ENCODE results near the gene LRP1B. TPM values are rescaled to one million over a fixed set of nuclear protein-coding genes. Genes with fewer than 3 reads are reported as not detected.

The LRP1B gene
- total and polyA plus RNA-seq, 2 donors from 2014 or later, result 0.69 to 1.2 TPM

DNA sequence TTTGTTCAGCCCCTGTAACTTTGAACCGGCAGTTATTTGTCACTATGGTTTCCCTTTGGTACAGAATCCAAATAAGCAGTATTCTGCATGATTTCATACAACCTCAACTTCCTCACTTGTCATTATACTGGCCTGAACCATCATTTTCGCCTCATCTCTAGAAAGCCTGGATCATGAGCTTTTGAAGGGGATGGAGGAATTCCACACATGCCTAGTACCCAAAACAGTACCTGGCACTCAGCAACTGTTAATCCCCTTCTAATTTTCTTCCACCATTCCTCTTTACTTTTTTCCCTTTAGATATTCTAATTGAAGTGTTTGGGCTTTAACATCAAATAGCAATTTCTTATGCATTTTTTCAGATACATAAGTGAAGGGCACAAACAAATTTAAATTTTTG, 1776.3 kb downstream of the LRP1B start:
- H3K9ac ChIP-seq (ENCODE audit: low read length in 3 of 3), result no peak overlapping the region
- TF ChIP-seq, protein P1, sequence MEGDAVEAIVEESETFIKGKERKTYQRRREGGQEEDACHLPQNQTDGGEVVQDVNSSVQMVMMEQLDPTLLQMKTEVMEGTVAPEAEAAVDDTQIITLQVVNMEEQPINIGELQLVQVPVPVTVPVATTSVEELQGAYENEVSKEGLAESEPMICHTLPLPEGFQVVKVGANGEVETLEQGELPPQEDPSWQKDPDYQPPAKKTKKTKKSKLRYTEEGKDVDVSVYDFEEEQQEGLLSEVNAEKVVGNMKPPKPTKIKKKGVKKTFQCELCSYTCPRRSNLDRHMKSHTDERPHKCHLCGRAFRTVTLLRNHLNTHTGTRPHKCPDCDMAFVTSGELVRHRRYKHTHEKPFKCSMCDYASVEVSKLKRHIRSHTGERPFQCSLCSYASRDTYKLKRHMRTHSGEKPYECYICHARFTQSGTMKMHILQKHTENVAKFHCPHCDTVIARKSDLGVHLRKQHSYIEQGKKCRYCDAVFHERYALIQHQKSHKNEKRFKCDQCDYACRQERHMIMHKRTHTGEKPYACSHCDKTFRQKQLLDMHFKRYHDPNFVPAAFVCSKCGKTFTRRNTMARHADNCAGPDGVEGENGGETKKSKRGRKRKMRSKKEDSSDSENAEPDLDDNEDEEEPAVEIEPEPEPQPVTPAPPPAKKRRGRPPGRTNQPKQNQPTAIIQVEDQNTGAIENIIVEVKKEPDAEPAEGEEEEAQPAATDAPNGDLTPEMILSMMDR (IDR thresholded peaks at IDR 0.05; ENCODE audit: borderline replicate concordance, extremely low read depth, insufficient read depth), result no peak
- no peak for DNase-seq
- H3K36me3 ChIP-seq (ENCODE audit: control insufficient read depth in 2 of 3, insufficient read depth in 3 of 3, low read length in 3 of 3), result no peaks in the 10 kb centered on the region
- H3K27ac ChIP-seq (ENCODE audit: low read depth in 2 of 2, low read length in 2 of 2), result no peak overlapping the region
- no peak for FAIRE-seq
- intact Hi-C loops (cut with DNase I), result no loop called here
- no peak overlapping the region for H3K4me3 ChIP-seq (ENCODE audit: low read length in 3 of 3)
- peaks cover 0 to 1% (median 0%) of the 10 kb centered on the region in 3 donors for H3K9me3 ChIP-seq (ENCODE audit: control insufficient read depth in 2 of 3, insufficient read depth in 1 of 3, low read length in 3 of 3)
- H3K27me3 ChIP-seq (ENCODE audit: control insufficient read depth, insufficient read depth, low read length), result no peaks in the 10 kb centered on the region
- no peaks in the 10 kb centered on the region for H3K4me1 ChIP-seq (ENCODE audit: control insufficient read depth in 2 of 3, insufficient read depth in 2 of 3, low read depth in 1 of 3, low read length in 3 of 3)

DNA sequence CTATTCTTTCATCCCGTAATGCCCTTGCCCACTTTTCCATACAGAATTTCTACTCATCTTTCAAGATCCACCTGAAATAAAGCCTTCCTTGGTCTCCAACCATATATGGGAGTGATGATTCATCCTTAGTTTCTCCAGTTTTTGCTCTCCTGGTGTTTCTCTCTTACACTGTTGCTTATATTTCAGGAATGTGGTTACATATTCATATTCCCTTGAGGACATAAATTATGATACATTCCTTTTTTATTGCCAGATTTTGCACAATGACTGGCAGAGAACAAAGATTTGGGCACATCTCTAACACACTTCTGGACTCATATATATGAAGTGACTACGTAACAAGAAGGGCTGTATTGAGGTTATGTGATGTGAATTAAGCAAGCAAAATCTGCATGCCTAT, 1777.3 kb downstream of the LRP1B start:
- TF ChIP-seq, protein P1 (IDR thresholded peaks at IDR 0.05; ENCODE audit: borderline replicate concordance, extremely low read depth, insufficient read depth), result no peak

DNA sequence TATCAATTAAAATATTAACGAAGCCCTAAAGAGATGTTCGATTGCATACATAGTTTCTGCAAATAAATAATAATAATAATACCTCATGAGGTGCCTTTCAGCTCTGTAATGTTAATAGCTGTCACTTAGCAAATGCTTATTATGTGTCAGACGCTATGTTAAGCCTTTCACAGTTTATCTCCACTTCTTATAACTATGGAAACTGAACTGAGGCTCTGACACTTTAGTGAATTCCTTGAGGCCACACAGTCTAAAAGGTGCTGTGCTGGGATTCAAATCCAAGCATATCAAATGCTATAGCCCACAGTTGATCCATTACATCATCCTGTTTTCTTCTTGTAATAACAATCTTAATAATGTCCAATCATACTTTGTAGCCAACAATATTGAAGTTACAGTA, 1779.1 kb downstream of the LRP1B start:
- Histone ChIP-seq H3K9ac (ENCODE audit: low read length in 3 of 3) (no peak overlapping the region), H3K4me1 (ENCODE audit: control insufficient read depth in 2 of 3, insufficient read depth in 2 of 3, low read depth in 1 of 3, low read length in 3 of 3) (no peaks in the 10 kb centered on the region), H3K4me3 (ENCODE audit: low read length in 3 of 3) (no peak overlapping the region), H3K36me3 (ENCODE audit: control insufficient read depth in 2 of 3, insufficient read depth in 3 of 3, low read length in 3 of 3) (no peaks in the 10 kb centered on the region), H3K27me3 (ENCODE audit: control insufficient read depth, insufficient read depth, low read length) (no peaks in the 10 kb centered on the region), H3K27ac (ENCODE audit: low read depth in 2 of 2, low read length in 2 of 2) (no peak overlapping the region), H3K9me3 (ENCODE audit: control insufficient read depth in 2 of 3, insufficient read depth in 1 of 3, low read length in 3 of 3) (no peaks in the 10 kb centered on the region)
- TF ChIP-seq, protein P1 (IDR thresholded peaks at IDR 0.05; ENCODE audit: borderline replicate concordance, extremely low read depth, insufficient read depth), result no peak
- intact Hi-C loops (cut with DNase I), result no loop called here
- FAIRE-seq (no peak), DNase-seq (no peak)

More for the DNA sequence above, 1777.3 kb downstream of the LRP1B start:
- Histone ChIP-seq H3K27me3 (ENCODE audit: control insufficient read depth, insufficient read depth, low read length) (no peaks in the 10 kb centered on the region), H3K4me3 (ENCODE audit: low read length in 3 of 3) (no peak overlapping the region), H3K9me3 (ENCODE audit: control insufficient read depth in 2 of 3, insufficient read depth in 1 of 3, low read length in 3 of 3) (peaks cover 0 to 1% (median 0%) of the 10 kb centered on the region in 3 donors), H3K4me1 (ENCODE audit: control insufficient read depth in 2 of 3, insufficient read depth in 2 of 3, low read depth in 1 of 3, low read length in 3 of 3) (no peaks in the 10 kb centered on the region), H3K27ac (ENCODE audit: low read depth in 2 of 2, low read length in 2 of 2) (no peak overlapping the region), H3K9ac (ENCODE audit: low read length in 3 of 3) (no peak overlapping the region), H3K36me3 (ENCODE audit: control insufficient read depth in 2 of 3, insufficient read depth in 3 of 3, low read length in 3 of 3) (no peaks in the 10 kb centered on the region)
- DNase-seq (no peak), FAIRE-seq (no peak)
- intact Hi-C loops (cut with DNase I), result no loop called here

DNA sequence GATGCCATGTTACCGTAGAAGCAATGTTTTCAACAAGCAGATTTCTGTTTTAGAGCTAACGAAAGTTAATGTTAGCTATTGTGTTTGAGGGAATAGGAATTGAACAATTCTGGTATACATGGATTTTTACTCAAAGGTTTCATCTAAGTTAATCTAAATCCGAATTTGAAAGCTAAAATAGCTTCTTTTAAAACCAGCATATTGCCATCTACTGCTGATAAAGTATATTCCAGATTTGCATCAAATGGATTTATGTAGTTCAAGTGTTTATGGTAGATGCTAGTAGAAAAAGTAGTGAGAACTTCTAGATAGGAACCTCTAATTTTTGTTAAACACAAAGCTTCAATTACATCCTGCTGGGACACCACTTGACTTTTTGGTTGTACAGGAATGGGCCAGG, 1781.1 kb downstream of the LRP1B start:
- H3K4me1 ChIP-seq (ENCODE audit: control insufficient read depth in 2 of 3, insufficient read depth in 2 of 3, low read depth in 1 of 3, low read length in 3 of 3), result no peaks in the 10 kb centered on the region
- H3K27me3 ChIP-seq (ENCODE audit: control insufficient read depth, insufficient read depth, low read length), result no peaks in the 10 kb centered on the region
- TF ChIP-seq, protein P1 (IDR thresholded peaks at IDR 0.05; ENCODE audit: borderline replicate concordance, extremely low read depth, insufficient read depth), result no peak
- FAIRE-seq (no peak), DNase-seq (no peak)
- intact Hi-C loops (cut with DNase I), result no loop called here
- no peak overlapping the region for H3K27ac ChIP-seq (ENCODE audit: low read depth in 2 of 2, low read length in 2 of 2)
- no peaks in the 10 kb centered on the region for H3K36me3 ChIP-seq (ENCODE audit: control insufficient read depth in 2 of 3, insufficient read depth in 3 of 3, low read length in 3 of 3)
- no peaks in the 10 kb centered on the region for H3K9me3 ChIP-seq (ENCODE audit: control insufficient read depth in 2 of 3, insufficient read depth in 1 of 3, low read length in 3 of 3)
- H3K9ac ChIP-seq (ENCODE audit: low read length in 3 of 3), result no peak overlapping the region
- H3K4me3 ChIP-seq (ENCODE audit: low read length in 3 of 3), result no peak overlapping the region
